Neural progenitor cell (in vitro differentiated cells): ENCODE data around the gene ANG. TPM values are rescaled to one million over a fixed set of nuclear protein-coding genes. Genes with fewer than 3 reads are reported as not detected.
A peak's percentile ranks its signal among the peaks of the same experiment; 100 is the strongest.

Experiments used
- DNase-seq: peaks from one replicate; pipeline ENCODE4 v3.0.0-alpha.2; 2016; ENCODE audit warnings: low spot score
- H2AFZ ChIP-seq: fragments of 200-600 bp; sonication (generic); replicated peaks from 2 replicates; pipeline ENCODE4 v1.6.1; 2016; ENCODE audit warnings: antibody characterized with exemption
- H3F3A ChIP-seq: fragments of 200-600 bp; sonication (generic); 2 replicates; pipeline ENCODE4 v1.6.1; 2016; ENCODE audit warnings: antibody characterized with exemption, low read depth
- H3K27ac ChIP-seq: fragments of 200-600 bp; sonication (generic); 2 replicates; pipeline ENCODE4 v1.5.1; 2016; ENCODE audit warnings: mild to moderate bottlenecking
- H3K27me3 ChIP-seq: fragments of 200-600 bp; sonication (generic); 2 replicates; pipeline ENCODE4 v1.6.1; 2016; ENCODE audit warnings: mild to moderate bottlenecking, moderate library complexity
- H3K36me3 ChIP-seq: fragments of 200-600 bp; sonication (generic); 2 replicates; pipeline ENCODE4 v1.5.1; 2016
- H3K4me1 ChIP-seq: fragments of 200-600 bp; sonication (generic); 2 replicates; pipeline ENCODE4 v1.6.1; 2016; ENCODE audit warnings: mixed run types
- H3K4me2 ChIP-seq: fragments of 200-600 bp; sonication (generic); 2 replicates; pipeline ENCODE4 v1.6.1; 2016
- H3K4me3 ChIP-seq: fragments of 200-600 bp; sonication (generic); 2 replicates; pipeline ENCODE4 v1.5.1; 2016
- H3K79me2 ChIP-seq: fragments of 200-600 bp; sonication (generic); 2 replicates; pipeline ENCODE4 v1.6.1; 2016; ENCODE audit warnings: low read depth
- H3K9ac ChIP-seq: fragments of 200-600 bp; sonication (generic); 2 replicates; pipeline ENCODE4 v1.6.1; 2016
- H3K9me3 ChIP-seq: fragments of 200-600 bp; sonication (generic); 2 replicates; pipeline ENCODE4 v1.5.1; 2016; ENCODE audit warnings: low read depth
- H4K20me1 ChIP-seq: fragments of 200-600 bp; sonication (generic); 2 replicates; pipeline ENCODE4 v1.6.1; 2016; ENCODE audit warnings: low read depth
- H3K27ac Mint-ChIP-seq: 3 replicates; pipeline ENCODE4 v1.8.0; 2021; ENCODE audit warnings: mixed read lengths
- H3K27me3 Mint-ChIP-seq: 2 replicates; pipeline ENCODE4 v1.8.0; 2022; ENCODE audit warnings: low read depth, mild to moderate bottlenecking, inconsistent platforms, moderate library complexity, mixed read lengths; ENCODE audit not compliant: insufficient read depth
- H3K36me3 Mint-ChIP-seq: 3 replicates; pipeline ENCODE4 v1.8.0; 2021; ENCODE audit warnings: mixed read lengths
- H3K4me1 Mint-ChIP-seq: 3 replicates; pipeline ENCODE4 v1.8.0; 2021; ENCODE audit warnings: mixed read lengths
- H3K4me3 Mint-ChIP-seq: 3 replicates; pipeline ENCODE4 v1.8.0; 2021; ENCODE audit warnings: mild to moderate bottlenecking, moderate library complexity, mixed read lengths
- H3K9me3 Mint-ChIP-seq: 3 replicates; pipeline ENCODE4 v1.8.0; 2020; ENCODE audit warnings: mixed read lengths
- EZH2 ChIP-seq: fragments of 200-600 bp; sonication (generic); IDR thresholded peaks from 2 replicates; pipeline ENCODE4 v1.6.1; 2017; ENCODE audit warnings: antibody characterized with exemption, mild to moderate bottlenecking, moderate library complexity
- EZH2phosphoT487 ChIP-seq: fragments of 200-600 bp; sonication (generic); IDR thresholded peaks from 2 replicates; pipeline ENCODE4 v1.6.1; 2017; ENCODE audit warnings: antibody characterized with exemption
- total RNA-seq: library from RNA; depleted of rRNA; stranded (reverse); fragments of >200 nt; gene quantifications from 2 replicates; pipeline ENCODE4 v1.2.3, GENCODE V29; 2015; ENCODE audit warnings: low replicate concordance
- TF ChIP-seq, protein P1 (sequence below): fragments of 200-600 bp; sonication (generic); IDR thresholded peaks from 2 replicates; pipeline ENCODE4 v1.5.1; 2017; ENCODE audit warnings: antibody characterized with exemption, mild to moderate bottlenecking

The ANG gene
- total RNA-seq, 1 donor from 2014 or later, result not detected

- no peaks in the 10 kb centered on the region for H3K36me3 Mint-ChIP-seq
- peaks cover 61% of the 10 kb centered on the region for H3K27me3 Mint-ChIP-seq
- TF ChIP-seq, protein P1, sequence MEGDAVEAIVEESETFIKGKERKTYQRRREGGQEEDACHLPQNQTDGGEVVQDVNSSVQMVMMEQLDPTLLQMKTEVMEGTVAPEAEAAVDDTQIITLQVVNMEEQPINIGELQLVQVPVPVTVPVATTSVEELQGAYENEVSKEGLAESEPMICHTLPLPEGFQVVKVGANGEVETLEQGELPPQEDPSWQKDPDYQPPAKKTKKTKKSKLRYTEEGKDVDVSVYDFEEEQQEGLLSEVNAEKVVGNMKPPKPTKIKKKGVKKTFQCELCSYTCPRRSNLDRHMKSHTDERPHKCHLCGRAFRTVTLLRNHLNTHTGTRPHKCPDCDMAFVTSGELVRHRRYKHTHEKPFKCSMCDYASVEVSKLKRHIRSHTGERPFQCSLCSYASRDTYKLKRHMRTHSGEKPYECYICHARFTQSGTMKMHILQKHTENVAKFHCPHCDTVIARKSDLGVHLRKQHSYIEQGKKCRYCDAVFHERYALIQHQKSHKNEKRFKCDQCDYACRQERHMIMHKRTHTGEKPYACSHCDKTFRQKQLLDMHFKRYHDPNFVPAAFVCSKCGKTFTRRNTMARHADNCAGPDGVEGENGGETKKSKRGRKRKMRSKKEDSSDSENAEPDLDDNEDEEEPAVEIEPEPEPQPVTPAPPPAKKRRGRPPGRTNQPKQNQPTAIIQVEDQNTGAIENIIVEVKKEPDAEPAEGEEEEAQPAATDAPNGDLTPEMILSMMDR, result no peak
- TF ChIP-seq EZH2 (no peak), EZH2phosphoT487 (no peak)
- Histone ChIP-seq H3K79me2 (no peaks in the 10 kb centered on the region), H2AFZ (no peak overlapping the region), H3F3A (no peaks in the 10 kb centered on the region), H3K27me3 (peaks cover 99% of the 10 kb centered on the region), H3K4me3 (no peak overlapping the region), H3K27ac (no peak overlapping the region), H3K4me1 (no peaks in the 10 kb centered on the region), H3K9ac (no peak overlapping the region), H3K36me3 (no peaks in the 10 kb centered on the region), H3K9me3 (no peaks in the 10 kb centered on the region), H3K4me2 (no peak overlapping the region), H4K20me1 (peaks cover 3% of the 10 kb centered on the region)
- H3K4me1 Mint-ChIP-seq, result peaks cover 8% of the 10 kb centered on the region
- peaks cover 11% of the 10 kb centered on the region for H3K9me3 Mint-ChIP-seq
- no peak for DNase-seq
- no peak overlapping the region for H3K27ac Mint-ChIP-seq
- no peak overlapping the region for H3K4me3 Mint-ChIP-seq
Observed at GRCh38 chr14:20655851-20656250, 32.7 kb upstream of the ANG start.

GRCh38 chr14:20656274-20656673 is 32.3 kb upstream of the ANG start:
- H3K27me3 ChIP-seq, result peaks cover 100% of the 10 kb centered on the region
- H3K79me2 ChIP-seq, result no peaks in the 10 kb centered on the region
- no peak overlapping the region for H3K4me3 ChIP-seq
- TF ChIP-seq EZH2phosphoT487 (no peak), EZH2 (no peak)
- TF ChIP-seq, protein P1, result no peak
- no peak overlapping the region for H3K9ac ChIP-seq
- no peak for DNase-seq
- H4K20me1 ChIP-seq, result peaks cover 3% of the 10 kb centered on the region
- peaks cover 11% of the 10 kb centered on the region for H3K9me3 Mint-ChIP-seq
- H3K4me2 ChIP-seq, result no peak overlapping the region
- H3K9me3 ChIP-seq, result no peaks in the 10 kb centered on the region
- no peaks in the 10 kb centered on the region for H3F3A ChIP-seq
- no peaks in the 10 kb centered on the region for H3K4me1 ChIP-seq
- H3K27me3 Mint-ChIP-seq, result peaks cover 64% of the 10 kb centered on the region
- H3K4me3 Mint-ChIP-seq, result no peak overlapping the region
- H3K4me1 Mint-ChIP-seq, result peaks cover 8% of the 10 kb centered on the region
- no peaks in the 10 kb centered on the region for H3K36me3 Mint-ChIP-seq
- H2AFZ ChIP-seq, result no peak overlapping the region
- no peaks in the 10 kb centered on the region for H3K36me3 ChIP-seq
- no peak overlapping the region for H3K27ac Mint-ChIP-seq
- no peak overlapping the region for H3K27ac ChIP-seq

- H3K27ac ChIP-seq, result no peak overlapping the region
- peak; percentile 59 for DNase-seq
- no peaks in the 10 kb centered on the region for H3K36me3 ChIP-seq
- no peak overlapping the region for H3K9ac ChIP-seq
- Mint-ChIP-seq H3K4me3 (peak overlapping the region; percentile 2), H3K27me3 (peaks cover 73% of the 10 kb centered on the region), H3K27ac (no peak overlapping the region), H3K9me3 (peaks cover 11% of the 10 kb centered on the region), H3K36me3 (no peaks in the 10 kb centered on the region), H3K4me1 (peaks cover 8% of the 10 kb centered on the region)
- H2AFZ ChIP-seq, result no peak overlapping the region
- H3K4me2 ChIP-seq, result peak overlapping the region; percentile 68
- H3K4me3 ChIP-seq, result peak overlapping the region; percentile 33
- no peaks in the 10 kb centered on the region for H3K79me2 ChIP-seq
- TF ChIP-seq, protein P1, result peak; percentile 36
- TF ChIP-seq EZH2phosphoT487, result no peak
- H3F3A ChIP-seq, result peaks cover under 1% of the 10 kb centered on the region
- H3K9me3 ChIP-seq, result no peaks in the 10 kb centered on the region
- no peaks in the 10 kb centered on the region for H3K4me1 ChIP-seq
- H4K20me1 ChIP-seq, result peaks cover 3% of the 10 kb centered on the region
- peaks cover 100% of the 10 kb centered on the region for H3K27me3 ChIP-seq
Observed at GRCh38 chr14:20657216-20658211, 31.1 kb upstream of the ANG start.
